ENCODE results near the gene NUDT19.

DNA sequence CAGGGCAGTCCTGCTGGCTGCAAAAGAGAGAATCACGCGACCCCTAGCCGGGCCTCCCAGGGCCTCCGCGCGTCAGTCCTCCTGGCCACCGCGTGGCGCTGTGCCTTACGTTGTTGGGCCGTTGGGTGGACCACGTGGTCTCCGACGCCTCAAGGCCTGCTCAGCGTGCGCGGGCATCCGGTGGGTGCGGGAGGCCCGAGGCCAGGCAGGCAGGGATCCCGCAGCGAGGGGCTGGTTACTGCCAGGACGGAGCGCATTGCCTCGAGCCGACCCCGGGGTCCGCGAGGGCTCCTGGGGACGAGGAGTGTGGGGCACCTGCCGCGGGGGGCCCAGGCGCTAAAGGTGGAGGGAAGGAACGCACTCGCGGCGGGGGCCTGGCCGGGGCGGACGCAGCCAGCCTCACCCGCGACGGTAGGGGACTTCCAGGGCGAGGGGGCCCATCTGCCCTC lies 28.0 kb downstream of the NUDT19 start, which contains the start of gene TDRD12:
- TF ChIP-seq, protein P1, sequence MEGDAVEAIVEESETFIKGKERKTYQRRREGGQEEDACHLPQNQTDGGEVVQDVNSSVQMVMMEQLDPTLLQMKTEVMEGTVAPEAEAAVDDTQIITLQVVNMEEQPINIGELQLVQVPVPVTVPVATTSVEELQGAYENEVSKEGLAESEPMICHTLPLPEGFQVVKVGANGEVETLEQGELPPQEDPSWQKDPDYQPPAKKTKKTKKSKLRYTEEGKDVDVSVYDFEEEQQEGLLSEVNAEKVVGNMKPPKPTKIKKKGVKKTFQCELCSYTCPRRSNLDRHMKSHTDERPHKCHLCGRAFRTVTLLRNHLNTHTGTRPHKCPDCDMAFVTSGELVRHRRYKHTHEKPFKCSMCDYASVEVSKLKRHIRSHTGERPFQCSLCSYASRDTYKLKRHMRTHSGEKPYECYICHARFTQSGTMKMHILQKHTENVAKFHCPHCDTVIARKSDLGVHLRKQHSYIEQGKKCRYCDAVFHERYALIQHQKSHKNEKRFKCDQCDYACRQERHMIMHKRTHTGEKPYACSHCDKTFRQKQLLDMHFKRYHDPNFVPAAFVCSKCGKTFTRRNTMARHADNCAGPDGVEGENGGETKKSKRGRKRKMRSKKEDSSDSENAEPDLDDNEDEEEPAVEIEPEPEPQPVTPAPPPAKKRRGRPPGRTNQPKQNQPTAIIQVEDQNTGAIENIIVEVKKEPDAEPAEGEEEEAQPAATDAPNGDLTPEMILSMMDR (IDR thresholded peaks at IDR 0.05), result no peak
- no peak for TF ChIP-seq POLR2A (IDR thresholded peaks at IDR 0.05; ENCODE audit: low read depth)

Data from esophagus muscularis mucosa (tissue), 3 donors.